NB4 (cell line): Measurements from ENCODE around the gene MAGEH1.
A peak's percentile ranks its signal among the peaks of the same experiment; 100 is the strongest.

Experiments used
- DNase-seq: peaks from one replicate; pipeline ENCODE4 v3.0.0; 2010; ENCODE audit warnings: low read depth
- H3K4me3 ChIP-seq: one replicate; pipeline ENCODE4 v1.5.1; 2011; ENCODE audit warnings: mild to moderate bottlenecking, low read depth, low read length, moderate library complexity
- CTCF ChIP-seq: IDR thresholded peaks from one replicate; pipeline ENCODE4 v1.5.1; 2012; ENCODE audit warnings: low read depth, low read length
- MAX ChIP-seq: IDR thresholded peaks from 2 replicates; pipeline ENCODE4 v1.6.1; 2011; ENCODE audit warnings: low read depth, low read length
- MYC ChIP-seq: IDR thresholded peaks from 2 replicates; pipeline ENCODE4 v1.6.1; 2011; ENCODE audit warnings: low read depth, low read length
- POLR2A ChIP-seq: IDR thresholded peaks from 2 replicates; pipeline ENCODE4 v1.6.1; 2011; ENCODE audit warnings: mild to moderate bottlenecking; ENCODE audit not compliant: insufficient read length; ENCODE audit errors: extremely low read depth

The MAGEH1 gene

GRCh38 chrX:55488593-55489313 is 36.8 kb downstream of the MAGEH1 start:
- no peak for TF ChIP-seq MAX
- TF ChIP-seq MYC, result no peak
- TF ChIP-seq POLR2A, result no peak
- TF ChIP-seq CTCF, result no peak
- DNase-seq, result peak; percentile 61
- peak overlapping the region; percentile 70 for H3K4me3 ChIP-seq

GRCh38 chrX:55489314-55490009 is 37.5 kb downstream of the MAGEH1 start, which contains the start of gene USP51:
Gene USP51, minus strand, starts transcription at chrX:55489848. Its CDS starts 909 bp downstream, at chrX:55488939.
- peak; percentile 55 for DNase-seq
- TF ChIP-seq POLR2A, result no peak
- TF ChIP-seq MAX, result no peak
- no peak for TF ChIP-seq CTCF
- TF ChIP-seq MYC, result no peak
- H3K4me3 ChIP-seq, result peak within 1 kb of the TSS; percentile 70

GRCh38 chrX:55490121-55490520 is 38.2 kb downstream of the MAGEH1 start:
- TF ChIP-seq POLR2A (no peak), MYC (no peak), MAX (no peak)
- DNase-seq, result no peak
- H3K4me3 ChIP-seq, result peak overlapping the region; percentile 70

- DNase-seq, result no peak
- TF ChIP-seq MYC (no peak), MAX (no peak), POLR2A (no peak), CTCF (no peak)
- no peak overlapping the region for H3K4me3 ChIP-seq
These were observed 39.0 kb downstream of the MAGEH1 start for GRCh38 chrX:55490974-55491373.
